NT2/D1 (cell line): ENCODE results near the gene MAD1L1.

Experiments
- YY1 ChIP-seq: IDR thresholded peaks from 2 replicates; pipeline ENCODE4 v1.6.1; 2011; ENCODE audit not compliant: insufficient read length, insufficient read depth
- ZNF274 ChIP-seq: IDR thresholded peaks from 2 replicates; pipeline ENCODE4 v1.6.1; 2011; ENCODE audit warnings: mild to moderate bottlenecking, low read depth, low read length

GRCh38 chr7:2151801-2152612, 80.7 kb downstream of the MAD1L1 start:
- TF ChIP-seq YY1 (no peak), ZNF274 (no peak)
